ENCODE measurements around the gene CD160. TPM values are rescaled to one million over a fixed set of nuclear protein-coding genes. Genes with fewer than 3 reads are reported as not detected.

Gene CD160
- total and polyA plus RNA-seq, 2 of the 13 experiments (the other 11 are each of a cell fraction or from before 2014, with no cell fraction given): 0.09 TPM; not detected in 1

- no peak for TF ChIP-seq MNT (IDR thresholded peaks at IDR 0.05)
- TF ChIP-seq RXRB (CRISPR knock-in tag; IDR thresholded peaks at IDR 0.05; ENCODE audit: borderline replicate concordance): 0 out of 2 replicates have a peak, but pooled peaks have one; percentile 21
- TF ChIP-seq AKNA (CRISPR knock-in tag; IDR thresholded peaks at IDR 0.05; ENCODE audit: borderline replicate concordance): no peak
- peak; percentile 67 to 69; a peak in 3 of 4 replicates for TF ChIP-seq HMGXB4 (CRISPR knock-in tag; IDR thresholded peaks at IDR 0.05; ENCODE audit: borderline replicate concordance in 1 of 2, low read depth in 1 of 2)
- no peak for TF ChIP-seq ZNF275 (CRISPR knock-in tag; IDR thresholded peaks at IDR 0.05; ENCODE audit: borderline replicate concordance)
- TF ChIP-seq ZSCAN22 (CRISPR knock-in tag; IDR thresholded peaks at IDR 0.05): no peak
- TF ChIP-seq ZBTB25 (CRISPR knock-in tag; IDR thresholded peaks at IDR 0.05): 0 out of 2 replicates have a peak, but pooled peaks have one; percentile 16
- TF ChIP-seq NFE2 (CRISPR knock-in tag; IDR thresholded peaks at IDR 0.05): no peak
- TF ChIP-seq HIC2 (CRISPR knock-in tag; IDR thresholded peaks at IDR 0.05; ENCODE audit: low read depth): peak; percentile 82; the same call in 1 of the 2 replicates
- TF ChIP-seq ZNF333 (CRISPR knock-in tag; IDR thresholded peaks at IDR 0.05; ENCODE audit: borderline replicate concordance): no peak
- TF ChIP-seq SPEN (CRISPR knock-in tag; IDR thresholded peaks at IDR 0.05; ENCODE audit: low read depth): no peak
- no peak for TF ChIP-seq SOX5 (CRISPR knock-in tag; IDR thresholded peaks at IDR 0.05; ENCODE audit: borderline replicate concordance)
- no peak for TF ChIP-seq FOXM1 (CRISPR knock-in tag; IDR thresholded peaks at IDR 0.05)
- TF ChIP-seq CENPX (CRISPR knock-in tag; IDR thresholded peaks at IDR 0.05): no peak
- TF ChIP-seq HOXA5 (CRISPR knock-in tag; IDR thresholded peaks at IDR 0.05): no peak
These were observed 1.8 kb downstream of the CD160 start (continued) for GRCh38 chr1:145720878-145721671.
